ENCODE measurements around the gene TAAR6. TPM values are rescaled to one million over a fixed set of nuclear protein-coding genes. Genes with fewer than 3 reads are reported as not detected.

TAAR6 gene
- total and polyA plus RNA-seq, 2 of the 4 experiments (the other 2 are of a cell fraction): not detected

DNA sequence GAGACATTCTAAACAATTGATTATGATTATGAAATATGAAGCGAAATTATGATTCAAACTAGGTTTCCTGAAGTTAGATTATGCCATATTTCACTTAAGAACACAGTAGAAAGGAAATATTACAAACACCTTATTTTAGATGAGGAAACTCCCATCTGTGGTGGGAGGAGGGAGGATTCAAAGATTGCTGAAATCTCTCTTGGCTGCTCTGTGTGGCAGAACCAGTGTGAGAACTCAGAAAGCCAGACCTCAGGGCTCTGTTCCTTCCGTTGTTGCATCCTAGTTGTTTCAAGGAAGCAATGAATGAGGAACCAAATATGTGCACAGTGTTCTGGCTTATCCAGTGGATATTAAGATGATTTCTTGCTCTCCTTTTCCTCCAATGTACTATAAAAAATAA lies 17.3 kb downstream of the TAAR6 start:
- H3K14ac ChIP-seq (replicated peaks; ENCODE audit: low read depth, low read length): no peak overlapping the region
- no peaks in the 10 kb centered on the region for H3K36me3 ChIP-seq (ENCODE audit: control insufficient read depth, insufficient read depth, low read length)
- H2BK5ac ChIP-seq (ENCODE audit: low read depth, low read length, poor library complexity, severe bottlenecking): no peak overlapping the region
- H4K8ac ChIP-seq (ENCODE audit: low read depth in 2 of 2, low read length in 2 of 2): no peak overlapping the region
- H3K79me1 ChIP-seq (ENCODE audit: low read depth in 1 of 2, low read length in 2 of 2): no peaks in the 10 kb centered on the region
- no peak overlapping the region for H3K56ac ChIP-seq (ENCODE audit: extremely low read depth, insufficient read depth, low read length)
- intact Hi-C loops (cut with micrococcal nuclease): no loop called here
- H2BK20ac ChIP-seq (ENCODE audit: low read depth, low read length): no peak overlapping the region
- in situ Hi-C loops (cut with MboI; ENCODE audit: low sequenced_read_pairs): no loop called here
- no peak overlapping the region for H3K9ac ChIP-seq (ENCODE audit: low read depth, low read length)
- no peak overlapping the region for H2AK9ac ChIP-seq (replicated peaks; ENCODE audit: low read depth, low read length, poor library complexity)
- H2AFZ ChIP-seq (replicated peaks; ENCODE audit: low read length, poor library complexity): no peak overlapping the region
- no peak overlapping the region for H4K5ac ChIP-seq (ENCODE audit: low read depth, low read length)
- H4K20me1 ChIP-seq (ENCODE audit: insufficient read depth, low read length): no peaks in the 10 kb centered on the region
- H3K9me3 ChIP-seq (ENCODE audit: control insufficient read depth, insufficient read depth, low read length): no peaks in the 10 kb centered on the region
- ATAC-seq (ENCODE audit: low read depth) (no peak), DNase-seq (no peak)
- H2BK15ac ChIP-seq (ENCODE audit: low read depth, low read length): no peak overlapping the region
- CTCF ChIA-PET: no interaction called here
- H3K9me1 ChIP-seq (ENCODE audit: insufficient read depth, low read length): no peaks in the 10 kb centered on the region
- dilution Hi-C loops (cut with HindIII; ENCODE audit: low sequenced_read_pairs, unreplicated experiment): no loop called here
- WGBS, 2 experiments (ENCODE audit: extremely low coverage in 2 of 2, insufficient read length in 1 of 2): no CpG with 5 or more reads among the region's 2 CpGs
- H3K27me3 ChIP-seq (ENCODE audit: control insufficient read depth, insufficient read depth, low read length): peaks cover 33% of the 10 kb centered on the region
- H4K91ac ChIP-seq (ENCODE audit: insufficient read depth, low read depth, low read length): no peak overlapping the region
- no peak overlapping the region for H2BK120ac ChIP-seq (ENCODE audit: low read depth, low read length)
- no peak overlapping the region for H3K23ac ChIP-seq (ENCODE audit: low read depth, low read length)
- no peak for TF ChIP-seq RCOR1 (IDR thresholded peaks at IDR 0.05; ENCODE audit: insufficient replicate concordance, low read length)
- no peak for TF ChIP-seq RAD21 (IDR thresholded peaks at IDR 0.05; ENCODE audit: low read length)
- no peak for TF ChIP-seq MAZ (IDR thresholded peaks at IDR 0.05; ENCODE audit: borderline replicate concordance, low read depth, low read length)
- TF ChIP-seq RFX5 (IDR thresholded peaks at IDR 0.05; ENCODE audit: low read depth, low read length): no peak
- TF ChIP-seq, protein P1, sequence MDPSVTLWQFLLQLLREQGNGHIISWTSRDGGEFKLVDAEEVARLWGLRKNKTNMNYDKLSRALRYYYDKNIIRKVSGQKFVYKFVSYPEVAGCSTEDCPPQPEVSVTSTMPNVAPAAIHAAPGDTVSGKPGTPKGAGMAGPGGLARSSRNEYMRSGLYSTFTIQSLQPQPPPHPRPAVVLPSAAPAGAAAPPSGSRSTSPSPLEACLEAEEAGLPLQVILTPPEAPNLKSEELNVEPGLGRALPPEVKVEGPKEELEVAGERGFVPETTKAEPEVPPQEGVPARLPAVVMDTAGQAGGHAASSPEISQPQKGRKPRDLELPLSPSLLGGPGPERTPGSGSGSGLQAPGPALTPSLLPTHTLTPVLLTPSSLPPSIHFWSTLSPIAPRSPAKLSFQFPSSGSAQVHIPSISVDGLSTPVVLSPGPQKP (IDR thresholded peaks at IDR 0.05; ENCODE audit: borderline replicate concordance, low read depth, low read length): no peak
- TF ChIP-seq CTCF (conservative IDR thresholded peaks at IDR 0.05; ENCODE audit: low read depth, low read length): no peak
- no peak for TF ChIP-seq MAFK (IDR thresholded peaks at IDR 0.05; ENCODE audit: low read depth, low read length)
- TF ChIP-seq USF2 (IDR thresholded peaks at IDR 0.05; ENCODE audit: low read depth, low read length): no peak
- TF ChIP-seq MXI1 (IDR thresholded peaks at IDR 0.05; ENCODE audit: borderline replicate concordance, low read depth, low read length): no peak
- TF ChIP-seq POLR2A (IDR thresholded peaks at IDR 0.05; ENCODE audit: low read depth, low read length): no peak
- no peak for TF ChIP-seq CEBPB (IDR thresholded peaks at IDR 0.05; ENCODE audit: low read depth, low read length)
- no peak for TF ChIP-seq BHLHE40 (IDR thresholded peaks at IDR 0.05; ENCODE audit: low read depth, low read length)
- no peak for TF ChIP-seq NFE2L2 (IDR thresholded peaks at IDR 0.05; ENCODE audit: low read depth, low read length)
- TF ChIP-seq CHD1 (IDR thresholded peaks at IDR 0.05; ENCODE audit: low read depth, low read length): no peak
- no peak for TF ChIP-seq FOS (IDR thresholded peaks at IDR 0.05; ENCODE audit: low read depth, low read length)
- no peak for TF ChIP-seq SMC3 (IDR thresholded peaks at IDR 0.05; ENCODE audit: low read depth, low read length)
- no peak overlapping the region for H3K4me3 ChIP-seq (ENCODE audit: insufficient read depth, low read depth, low read length)
- no peak overlapping the region for H3K18ac ChIP-seq (ENCODE audit: low read depth, low read length)
- no peak overlapping the region for H2AK5ac ChIP-seq (ENCODE audit: low read depth, low read length)
- H3K4me2 ChIP-seq (ENCODE audit: low read depth, low read length): no peak overlapping the region
- no peak overlapping the region for H3K4ac ChIP-seq (ENCODE audit: low read depth, low read length)
- no peak overlapping the region for H3K27ac ChIP-seq (ENCODE audit: insufficient read depth, low read length)
- H3K4me1 ChIP-seq (ENCODE audit: control insufficient read depth, insufficient read depth, low read length): no peaks in the 10 kb centered on the region
- POLR2A ChIA-PET (ENCODE audit: unreplicated experiment): no interaction called here
- BruUV-seq (replicated peaks): no TSS peak
